Breast epithelium (tissue), 3 donors: ENCODE measurements around the gene OSBPL6.

Source experiments
- CTCF ChIP-seq, 3 donors: fragments of 450-650 bp; IDR thresholded peaks; one replicate each; pipeline ENCODE4 v1.5.1; 2016 to 2017; ENCODE audit warnings: antibody characterized with exemption in 3 of 3, mild to moderate bottlenecking in 3 of 3, moderate library complexity in 3 of 3
- POLR2AphosphoS5 ChIP-seq, 3 donors: sonication (generic); formaldehyde crosslinking; IDR thresholded peaks; one replicate each; pipeline ENCODE4 v1.6.1; 2017; ENCODE audit warnings: antibody characterized with exemption in 3 of 3

DNA sequence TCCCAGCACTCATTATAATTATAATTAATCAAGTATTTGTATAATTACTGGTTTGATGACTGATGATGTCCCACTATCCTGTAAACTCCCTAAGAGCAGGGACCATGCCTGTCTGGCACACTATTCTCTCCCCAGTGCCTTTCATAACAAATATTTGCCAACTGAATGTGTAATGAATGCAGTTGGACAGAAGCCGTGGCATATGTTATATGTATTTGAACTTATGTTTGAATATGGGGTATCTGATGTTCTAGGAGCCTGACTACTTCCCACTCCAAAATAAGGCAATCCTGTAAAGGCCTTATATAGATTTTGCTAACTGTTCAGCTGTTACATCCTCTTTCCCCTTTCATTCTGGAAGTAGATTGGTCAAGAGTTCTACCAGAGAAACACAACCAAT is 19.7 kb downstream of the OSBPL6 start:
- TF ChIP-seq POLR2AphosphoS5 (IDR thresholded peaks at IDR 0.05) (no peak), CTCF (IDR thresholded peaks at IDR 0.05) (no peak)
